NCI-H2196 treated with DMSO at 0.1 percent for 48 hours (cell line): Measurements from ENCODE around the gene ATP2A3.

Experiments
- DNase-seq: peaks from one replicate; lab custom pipeline; 2025; ENCODE audit not compliant: unreplicated experiment; lab: John Stamatoyannopoulos, UW

The ATP2A3 gene

DNA sequence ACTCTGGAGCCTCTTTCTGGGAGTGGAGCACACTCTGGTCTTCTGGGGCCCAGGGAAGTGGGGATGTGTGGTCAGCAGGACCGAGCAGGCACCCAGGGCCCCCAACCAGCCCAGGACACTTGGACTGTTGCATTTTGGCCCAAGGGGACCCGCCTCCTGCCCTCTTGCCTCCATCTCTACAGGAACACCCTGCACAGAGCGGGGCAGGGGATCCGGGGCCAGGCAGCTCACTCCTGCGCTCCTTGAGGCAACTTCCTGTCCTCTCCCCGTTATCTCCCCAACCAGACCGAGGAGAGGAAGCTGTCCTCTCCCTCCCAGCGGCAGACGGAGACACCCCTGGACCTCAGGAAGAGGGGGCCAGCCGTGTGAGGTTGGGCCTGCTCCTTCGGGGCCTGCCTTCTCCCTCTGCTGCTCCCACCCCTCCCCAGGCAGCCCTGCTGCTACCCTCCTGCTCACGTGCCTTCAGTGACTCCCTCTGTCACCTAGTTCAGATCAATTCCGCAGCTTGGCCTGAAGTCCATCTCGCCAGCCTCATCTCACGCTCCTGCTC, 10.0 kb upstream of the ATP2A3 start:
- no peak for DNase-seq

DNA sequence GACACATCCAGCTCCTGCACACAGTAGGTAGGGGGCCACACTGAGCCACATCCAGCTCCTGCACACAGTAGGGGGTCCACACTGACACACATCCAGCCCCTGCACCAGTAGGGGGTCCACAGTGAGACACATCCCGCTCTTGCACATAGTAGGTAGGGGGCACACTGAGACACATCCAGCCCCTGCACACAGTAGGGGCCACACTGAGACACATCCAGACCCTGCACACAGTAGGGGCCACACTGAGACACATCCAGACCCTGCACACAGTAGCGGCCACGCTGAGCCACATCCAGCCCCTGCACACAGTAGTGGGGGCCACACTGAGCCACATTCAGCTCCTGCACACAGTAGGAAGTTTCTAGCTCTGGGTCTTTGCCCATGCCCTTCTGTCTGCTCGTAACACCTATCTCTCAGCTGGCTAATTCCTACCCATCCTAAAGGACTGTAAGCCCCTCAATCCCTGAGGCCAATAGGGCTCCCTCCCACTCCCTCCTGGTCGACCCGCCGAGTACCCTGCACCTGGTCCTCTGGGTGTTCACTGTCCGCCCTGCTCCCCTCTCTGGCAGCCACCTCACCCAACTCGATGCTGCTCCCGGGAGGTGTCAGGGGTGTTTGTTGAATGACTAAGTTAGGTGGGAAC, 9.4 kb upstream of the ATP2A3 start:
- DNase-seq = no peak

DNA sequence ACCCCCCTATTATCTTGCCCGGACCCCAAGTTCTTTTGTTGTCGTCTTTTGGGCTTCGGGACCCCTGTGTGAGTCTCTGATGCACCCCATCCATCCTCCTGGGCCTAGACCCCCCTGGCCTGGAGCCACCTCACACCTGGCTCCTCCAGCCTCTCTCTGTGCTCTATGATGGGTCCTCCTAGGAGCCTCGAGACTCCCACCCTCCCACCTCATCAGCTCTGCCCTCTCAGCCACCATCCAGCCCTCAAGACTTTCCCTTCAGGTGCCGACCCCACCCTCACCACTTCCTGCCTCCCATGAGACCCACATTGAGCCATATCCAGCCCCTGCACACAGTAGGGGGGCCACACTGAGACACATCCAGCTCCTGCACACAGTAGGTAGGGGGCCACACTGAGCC, 8.7 kb upstream of the ATP2A3 start:
- DNase-seq = no peak

DNA sequence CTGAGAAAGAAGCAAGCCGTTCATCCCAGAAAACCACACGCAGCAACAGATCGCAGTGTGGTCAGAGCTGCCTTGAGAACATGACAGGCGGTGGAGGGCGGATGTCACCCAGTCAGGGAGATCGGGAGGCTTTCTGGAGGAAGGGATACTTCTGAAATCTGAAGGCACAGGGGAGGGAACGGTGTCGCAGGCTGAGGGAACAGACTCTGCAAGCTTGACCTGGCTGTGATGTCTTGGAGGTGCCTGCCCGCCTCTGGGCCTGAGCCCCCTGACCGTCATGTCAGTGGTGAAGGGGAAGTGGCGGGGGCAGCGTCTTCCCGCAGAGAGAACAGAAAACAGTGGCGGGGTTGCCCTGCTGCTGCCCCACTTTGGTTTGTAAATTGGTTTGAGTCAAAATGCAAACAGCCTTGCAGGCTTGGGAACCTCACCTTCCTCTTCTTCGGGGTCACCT, 8.1 kb upstream of the ATP2A3 start:
- no peak for DNase-seq

DNA sequence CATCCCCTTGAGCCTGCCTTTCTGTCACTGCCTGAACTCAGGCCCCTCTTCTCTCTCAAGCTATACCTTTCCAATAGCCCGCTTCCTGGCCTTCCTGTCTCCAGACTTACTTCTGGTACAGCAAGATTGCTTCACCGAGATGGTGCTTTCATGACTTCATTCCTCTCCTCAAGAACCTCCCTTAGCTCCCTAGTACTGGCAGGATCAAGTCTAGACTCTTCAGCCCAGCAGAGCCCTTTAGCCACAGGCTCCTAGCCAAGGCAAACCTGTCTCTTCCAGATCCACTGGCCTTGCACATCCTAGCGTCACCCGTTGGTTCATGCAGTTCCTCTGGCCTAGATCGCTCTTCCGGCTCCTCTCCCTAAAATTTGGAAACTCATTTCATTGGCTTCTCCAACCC, 6.4 kb upstream of the ATP2A3 start:
- DNase-seq = no peak

DNA sequence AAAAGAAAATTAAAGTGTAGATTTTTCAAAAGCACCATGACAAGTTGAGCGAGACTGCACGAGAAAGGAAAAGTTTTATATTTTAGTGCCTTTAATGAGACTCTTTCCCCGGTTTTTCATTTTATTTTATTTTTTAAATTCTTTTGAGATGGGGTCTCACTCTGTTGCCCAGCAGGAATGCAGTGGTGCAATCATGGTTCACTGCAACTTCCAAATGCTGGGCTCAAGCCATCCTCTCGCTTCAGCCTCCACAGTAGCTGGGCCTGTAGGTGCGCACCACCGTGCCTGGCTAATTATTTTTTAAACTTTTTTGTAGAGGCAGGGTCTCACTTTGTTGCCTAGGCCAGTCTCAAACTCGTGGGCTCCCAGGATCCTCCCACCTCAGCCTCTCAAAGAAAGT, 5.7 kb upstream of the ATP2A3 start:
- no peak for DNase-seq

DNA sequence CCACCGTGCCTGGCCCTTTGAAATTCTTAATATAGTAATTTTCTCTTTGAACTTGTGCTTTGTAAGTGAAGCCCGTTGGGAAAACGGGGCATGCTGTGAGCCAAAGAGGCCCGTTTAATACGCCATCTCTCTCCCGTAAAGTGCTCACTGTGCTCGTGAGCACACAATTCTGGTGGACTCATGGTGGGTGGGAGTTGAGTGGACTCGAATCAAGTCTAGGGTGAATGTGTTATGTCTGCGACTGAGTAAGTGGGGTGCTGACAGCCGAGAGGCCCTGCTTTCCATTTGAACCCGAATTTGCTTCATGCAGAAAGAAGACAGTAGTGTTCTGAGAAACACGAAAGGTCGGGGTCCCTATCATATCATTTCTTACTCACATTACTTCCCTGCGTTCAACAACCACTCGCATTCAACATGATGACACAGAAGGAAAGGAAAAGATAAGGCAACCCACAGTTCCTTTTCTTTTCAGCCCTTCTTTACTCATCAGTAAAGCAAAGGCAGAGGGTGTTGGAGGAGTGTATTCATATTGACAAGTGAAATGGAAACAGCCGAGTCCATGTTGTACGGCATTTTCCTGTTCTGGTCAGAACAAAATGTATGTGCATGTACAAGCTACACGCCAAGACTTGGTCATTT, 4.8 kb upstream of the ATP2A3 start:
- DNase-seq = no peak

DNA sequence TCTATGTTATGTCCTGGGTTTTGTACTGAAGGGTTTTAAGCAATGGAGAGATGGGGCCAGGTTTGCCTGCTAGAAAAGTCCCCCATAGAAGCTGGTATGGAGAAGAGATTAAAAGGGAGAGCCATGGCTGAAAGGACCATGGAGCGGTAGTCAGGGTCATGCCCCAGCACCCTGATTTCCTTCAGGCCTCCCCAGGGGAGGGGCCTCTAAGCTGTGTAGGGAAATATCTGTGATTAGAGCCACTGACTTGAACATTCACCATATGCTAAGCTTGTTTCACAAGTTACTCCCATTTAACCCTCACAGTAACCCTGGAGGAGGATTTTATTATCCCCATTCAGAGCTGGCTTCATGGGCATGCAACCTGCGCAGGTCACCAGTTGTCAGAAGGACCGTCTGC, 3.8 kb upstream of the ATP2A3 start:
- no peak for DNase-seq

DNA sequence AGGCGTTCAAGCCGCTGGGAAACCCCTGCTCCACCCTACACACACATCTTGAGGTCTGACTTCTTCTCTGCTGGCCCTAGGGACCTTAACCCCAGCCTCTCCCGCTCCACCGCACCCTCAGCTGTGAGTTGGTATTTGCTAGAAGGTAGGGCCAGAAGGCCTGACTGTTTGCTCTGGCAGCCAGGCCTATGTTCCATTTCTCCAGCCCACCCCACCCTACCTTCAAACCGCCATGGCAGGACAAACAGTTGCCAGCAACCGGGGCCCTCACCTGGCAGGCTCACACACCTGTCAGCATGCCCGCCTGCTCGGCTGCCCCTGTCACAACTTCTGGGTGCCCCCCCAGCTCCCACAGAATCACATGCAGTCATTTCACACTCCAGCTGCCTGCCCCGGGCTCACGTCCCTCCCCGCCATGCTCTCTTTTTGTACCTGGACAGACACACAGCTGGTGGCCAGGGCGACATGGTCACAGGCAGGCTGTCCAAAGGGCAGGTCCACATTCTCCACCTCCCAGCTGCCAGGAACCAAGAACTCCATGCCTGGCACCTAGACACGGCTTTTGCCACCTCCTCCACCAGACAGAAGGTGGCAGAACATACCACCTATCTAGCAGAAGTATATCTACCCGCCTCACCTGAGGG, 2.6 kb upstream of the ATP2A3 start:
- DNase-seq = no peak

DNA sequence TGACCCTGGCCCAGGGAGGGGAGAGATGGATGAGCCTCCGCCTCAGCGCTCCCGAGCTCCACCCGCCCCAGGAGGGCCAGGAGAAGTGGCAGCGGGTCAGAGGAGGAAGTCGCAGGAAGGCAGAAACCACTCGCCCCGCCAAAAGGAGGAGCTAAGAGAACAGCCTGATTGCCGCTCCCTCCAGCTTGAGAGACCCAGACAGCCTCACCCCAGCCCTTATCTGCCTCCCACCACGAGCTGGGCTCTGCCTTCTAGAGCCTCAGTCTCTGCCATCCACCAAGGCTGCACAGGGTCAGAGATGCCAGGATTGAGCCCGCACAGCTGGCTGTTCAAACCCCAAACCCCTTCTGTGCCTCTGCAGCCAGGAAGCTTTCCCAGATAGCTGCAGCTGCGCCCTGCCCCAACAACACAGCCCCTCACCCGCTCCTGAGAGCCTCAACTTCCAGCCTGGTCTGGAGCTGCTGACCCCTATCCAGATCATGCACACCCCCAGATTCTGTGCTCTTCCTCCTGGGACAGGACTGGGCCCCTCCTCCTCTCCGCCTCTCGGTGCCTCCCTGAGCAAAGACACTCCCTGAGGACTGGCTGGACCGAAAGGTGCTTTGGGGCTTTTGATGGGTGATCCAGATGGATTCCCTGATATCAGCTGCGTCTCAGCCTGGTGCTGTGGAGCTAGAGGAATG, 1.0 kb upstream of the ATP2A3 start:
- peak; percentile 39 for DNase-seq

DNA sequence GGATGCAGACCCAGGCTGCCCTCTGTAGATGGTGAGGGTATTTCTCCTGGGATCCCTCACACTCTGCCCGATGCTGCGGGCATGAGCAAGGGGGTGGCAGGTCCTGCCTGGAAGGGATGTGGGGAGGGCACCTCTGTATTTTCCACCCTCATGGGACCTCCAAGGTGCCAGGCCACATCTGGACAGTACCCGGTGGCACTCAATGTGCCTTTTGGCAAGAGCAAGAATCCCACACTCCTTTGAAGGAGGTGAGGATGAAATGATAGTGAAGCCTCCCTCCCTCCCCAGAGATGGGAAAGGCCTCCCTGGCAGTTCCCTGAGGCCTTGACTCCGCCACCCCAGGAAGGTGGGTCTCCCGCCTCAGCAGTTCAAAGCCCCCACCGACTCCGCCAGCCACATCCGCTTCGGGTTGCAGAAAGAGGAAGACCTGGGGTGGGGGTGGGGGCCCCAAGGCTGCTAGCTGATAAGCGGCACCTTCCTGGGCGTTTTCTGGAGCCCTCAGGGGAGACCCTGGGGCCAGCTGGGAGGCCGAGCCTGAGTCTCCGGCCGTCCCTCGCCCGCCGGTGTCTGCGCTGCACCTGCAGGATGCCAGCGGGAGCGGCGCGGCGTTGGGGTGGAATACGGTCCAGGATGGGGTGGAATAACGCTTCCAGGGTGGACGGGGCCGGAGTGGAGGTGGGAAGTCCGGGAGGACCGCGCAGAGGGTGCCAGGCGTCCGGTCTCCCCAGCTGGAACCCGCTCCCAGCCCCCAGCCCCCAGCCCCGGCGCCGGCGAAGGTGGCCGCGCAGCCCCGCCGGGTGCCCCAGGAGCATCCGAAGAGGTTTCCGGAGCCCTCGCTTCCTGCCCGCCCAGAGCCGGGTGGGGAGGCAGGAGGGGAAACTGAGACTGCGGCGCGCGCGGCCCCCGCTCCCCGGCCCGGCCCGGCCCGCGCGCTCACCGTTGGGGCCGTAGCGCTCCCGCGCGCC, 718 bp downstream of the ATP2A3 start:
- no peak for DNase-seq

DNA sequence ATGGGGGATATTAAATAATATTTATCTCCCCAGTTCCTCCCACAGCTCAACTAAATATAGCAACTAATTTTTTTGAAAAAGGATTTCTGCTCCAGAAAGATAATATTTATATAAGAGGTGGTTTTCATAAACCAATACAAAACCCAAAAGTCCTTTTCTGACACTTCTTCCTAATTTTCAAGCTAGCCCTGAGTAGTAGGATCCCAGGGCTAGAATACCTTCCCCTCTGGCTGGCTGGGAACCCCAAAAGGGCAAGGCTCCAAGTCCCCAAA, 1.3 kb downstream of the ATP2A3 start:
- no peak for DNase-seq

DNA sequence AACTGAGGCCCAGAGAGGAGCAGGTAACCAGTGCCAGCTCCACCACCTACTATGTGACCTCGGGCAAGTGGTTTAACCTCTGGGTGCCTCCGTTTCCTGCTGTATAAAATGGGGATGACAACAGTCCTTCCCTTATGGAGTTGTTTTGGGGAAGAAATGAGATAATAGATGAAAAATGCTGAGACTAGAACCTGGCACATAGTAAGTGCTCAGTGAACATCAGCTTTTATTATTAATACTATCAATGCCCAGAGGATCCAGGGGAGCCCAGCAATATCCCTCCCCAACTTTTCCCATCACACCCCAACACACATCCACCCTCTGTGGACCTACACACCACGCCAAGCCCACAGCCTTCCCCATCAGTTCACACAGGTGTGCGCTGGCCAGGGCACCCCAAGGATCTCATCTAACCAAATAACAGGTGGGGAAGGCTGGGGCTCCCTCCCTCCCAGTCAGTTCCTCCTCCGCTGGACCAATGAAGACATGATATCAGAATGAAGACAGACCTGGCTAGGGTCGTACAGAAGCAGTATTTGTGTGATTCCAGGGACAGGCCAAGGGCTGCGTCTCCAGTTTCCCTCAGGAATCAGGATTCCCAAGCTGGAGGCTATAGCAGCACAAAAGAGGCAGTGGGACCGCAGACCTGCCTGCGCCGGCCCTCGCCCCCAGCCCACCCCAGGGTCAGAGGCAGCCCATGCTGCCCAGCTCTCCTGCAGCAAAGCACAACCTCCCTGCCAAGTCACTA, 1.8 kb downstream of the ATP2A3 start:
- no peak for DNase-seq

DNA sequence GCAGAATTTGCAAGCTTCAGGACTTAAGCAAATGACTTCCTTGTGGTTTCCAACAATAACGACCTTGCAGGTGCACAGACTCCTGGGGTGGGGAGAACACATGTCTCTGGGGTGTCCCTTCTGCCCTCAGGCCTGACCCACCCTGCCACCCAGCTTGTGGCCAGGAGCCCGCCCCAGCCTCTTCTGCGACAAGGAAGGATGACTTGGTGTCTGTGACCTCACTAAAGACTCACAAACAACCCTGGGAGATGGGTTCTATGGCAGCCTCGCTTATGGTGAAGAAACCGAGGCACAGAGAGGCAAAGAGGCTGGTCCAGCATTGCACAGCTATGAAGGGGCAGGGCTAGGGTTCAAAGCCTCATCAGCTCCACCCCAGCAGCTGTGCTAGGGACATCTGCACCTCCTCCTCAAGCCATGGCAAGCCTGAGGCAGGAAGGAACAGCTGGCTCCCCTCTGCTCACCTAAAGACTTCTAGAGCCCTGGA, 2.6 kb downstream of the ATP2A3 start:
- DNase-seq = no peak

DNA sequence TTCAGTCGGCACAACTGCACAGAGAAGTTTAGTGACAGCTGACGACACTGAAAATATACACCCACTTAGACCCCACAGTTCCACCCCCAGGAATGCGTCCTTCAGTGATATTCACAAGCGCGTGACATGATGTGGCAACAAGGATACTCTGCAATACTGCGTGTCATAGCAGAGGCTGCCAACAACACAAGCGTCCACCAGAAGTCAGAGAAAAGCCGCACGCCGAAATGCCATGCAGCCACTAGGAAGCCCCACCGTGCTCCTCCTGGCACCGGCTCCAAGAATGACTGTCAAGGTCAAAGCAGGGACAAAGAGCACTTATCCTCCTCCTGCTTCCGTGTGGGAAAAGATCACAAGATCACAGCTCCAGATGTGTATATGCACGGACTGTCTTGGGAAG, 3.5 kb downstream of the ATP2A3 start:
- DNase-seq = no peak

DNA sequence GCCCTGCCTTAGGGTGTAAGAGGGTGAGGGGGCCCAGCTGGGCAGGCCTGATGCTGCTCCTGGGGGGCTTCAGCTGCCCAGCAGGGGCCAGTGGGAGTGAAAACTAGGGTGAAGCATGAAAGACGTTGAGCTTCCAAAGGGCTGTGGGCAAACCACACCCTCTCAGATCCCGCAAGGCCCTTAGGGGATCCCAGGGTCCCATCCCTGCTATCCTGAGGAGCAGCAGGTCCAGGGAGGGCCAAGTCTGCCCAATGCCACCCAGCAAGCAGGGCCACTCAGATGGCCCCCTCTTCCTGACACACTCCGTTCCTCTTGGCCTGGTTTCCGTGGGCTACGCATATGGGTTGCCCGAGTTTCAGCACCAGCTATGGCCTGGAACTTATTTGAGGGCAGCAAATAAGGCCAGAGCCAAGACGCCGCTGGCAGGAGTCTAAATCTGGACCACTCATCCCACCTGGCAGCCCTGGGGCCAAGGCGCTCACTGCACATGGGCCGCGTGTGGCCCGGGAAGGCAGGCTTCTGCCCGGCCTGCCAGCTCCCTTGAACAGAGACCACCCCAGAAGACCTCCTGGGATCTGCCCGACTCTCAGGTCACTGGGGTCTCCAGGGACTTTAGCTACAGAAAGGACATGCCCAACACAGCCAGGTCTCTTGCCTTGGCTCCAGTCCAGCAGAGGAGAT, 4.2 kb downstream of the ATP2A3 start:
- DNase-seq = no peak

DNA sequence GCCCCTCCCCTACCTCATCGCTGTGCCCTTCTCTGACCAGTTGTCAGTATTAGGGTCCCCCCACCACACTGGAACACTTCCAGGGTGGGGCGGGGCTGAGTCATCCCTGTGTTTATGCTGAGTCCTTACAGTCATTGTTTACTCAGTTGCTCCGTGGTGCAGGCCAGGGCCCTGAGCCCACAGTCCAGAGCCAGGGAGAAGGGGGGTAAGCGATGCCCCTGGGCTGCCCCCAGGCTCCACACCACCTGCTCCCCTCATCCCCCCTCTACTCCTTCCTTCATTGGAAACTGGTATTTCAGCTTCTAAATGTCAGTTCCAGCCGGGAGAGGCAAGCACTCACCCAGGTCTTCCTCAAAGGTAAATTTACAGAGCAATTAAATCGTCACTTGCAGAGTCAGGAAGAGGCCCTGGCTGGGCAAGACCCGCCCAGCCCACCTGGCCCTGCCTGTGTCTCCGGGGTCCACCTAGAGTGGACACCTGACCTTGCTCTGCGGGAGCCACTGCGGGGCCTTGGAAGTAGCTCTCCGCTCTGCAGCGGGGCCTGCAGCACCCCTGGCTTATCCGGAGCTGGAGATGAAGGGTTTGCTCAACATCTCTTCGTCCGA, 4.8 kb downstream of the ATP2A3 start:
- peak; percentile 54 for DNase-seq

DNA sequence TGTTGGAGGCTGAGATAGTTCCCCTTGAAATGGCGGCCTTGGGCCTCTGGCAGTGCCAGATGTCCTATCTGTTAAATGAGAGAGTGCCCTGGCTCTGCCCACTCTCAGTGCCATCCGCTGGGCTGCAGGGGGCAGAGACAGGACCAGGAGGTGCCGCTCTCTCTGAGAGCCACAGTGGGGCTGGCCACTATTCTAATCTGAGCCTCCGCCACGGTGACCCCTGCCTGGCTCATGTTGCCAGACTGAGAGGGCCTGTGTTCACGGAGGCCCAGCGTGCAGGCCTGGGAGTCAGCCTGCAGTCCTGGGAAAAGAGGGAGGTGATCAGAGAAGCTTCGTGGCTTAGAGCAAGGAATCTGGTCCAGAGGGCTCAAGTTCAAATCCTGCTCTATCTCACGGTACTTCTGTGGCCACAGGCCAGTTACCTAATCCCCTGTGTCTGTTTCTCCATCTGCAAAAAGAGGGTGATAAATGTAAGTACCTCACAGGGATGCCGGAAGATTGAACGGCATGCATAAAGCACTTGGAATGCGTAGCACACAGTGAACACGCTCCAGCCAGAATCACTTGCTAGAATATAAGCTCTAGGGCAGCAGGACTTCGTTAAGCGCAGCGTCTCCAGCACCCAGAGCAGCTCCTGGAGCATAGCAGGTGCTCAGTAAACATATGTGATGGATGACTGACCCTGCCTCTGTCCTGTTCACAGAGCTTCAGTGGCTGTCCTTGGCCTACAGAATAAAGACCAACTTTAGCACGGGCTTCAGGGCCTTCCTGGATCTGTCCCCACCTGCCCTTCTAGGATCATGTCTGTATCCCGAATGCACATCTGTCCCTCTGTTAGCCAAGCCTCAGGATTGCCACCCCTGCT, 6.3 kb downstream of the ATP2A3 start:
- no peak for DNase-seq
